HG02678 (cell line): ENCODE results near the gene PTPDC1.

ENCODE experiments used
- ATAC-seq: cut with Tn5 transposase; IDR thresholded peaks from one replicate; pipeline ENCODE4 v1.9.1; 2021; ENCODE audit warnings: mild to moderate bottlenecking, moderate library complexity; ENCODE audit not compliant: unreplicated experiment

PTPDC1 gene, protein sequence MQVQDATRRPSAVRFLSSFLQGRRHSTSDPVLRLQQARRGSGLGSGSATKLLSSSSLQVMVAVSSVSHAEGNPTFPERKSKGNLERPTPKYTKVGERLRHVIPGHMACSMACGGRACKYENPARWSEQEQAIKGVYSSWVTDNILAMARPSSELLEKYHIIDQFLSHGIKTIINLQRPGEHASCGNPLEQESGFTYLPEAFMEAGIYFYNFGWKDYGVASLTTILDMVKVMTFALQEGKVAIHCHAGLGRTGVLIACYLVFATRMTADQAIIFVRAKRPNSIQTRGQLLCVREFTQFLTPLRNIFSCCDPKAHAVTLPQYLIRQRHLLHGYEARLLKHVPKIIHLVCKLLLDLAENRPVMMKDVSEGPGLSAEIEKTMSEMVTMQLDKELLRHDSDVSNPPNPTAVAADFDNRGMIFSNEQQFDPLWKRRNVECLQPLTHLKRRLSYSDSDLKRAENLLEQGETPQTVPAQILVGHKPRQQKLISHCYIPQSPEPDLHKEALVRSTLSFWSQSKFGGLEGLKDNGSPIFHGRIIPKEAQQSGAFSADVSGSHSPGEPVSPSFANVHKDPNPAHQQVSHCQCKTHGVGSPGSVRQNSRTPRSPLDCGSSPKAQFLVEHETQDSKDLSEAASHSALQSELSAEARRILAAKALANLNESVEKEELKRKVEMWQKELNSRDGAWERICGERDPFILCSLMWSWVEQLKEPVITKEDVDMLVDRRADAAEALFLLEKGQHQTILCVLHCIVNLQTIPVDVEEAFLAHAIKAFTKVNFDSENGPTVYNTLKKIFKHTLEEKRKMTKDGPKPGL

DNA sequence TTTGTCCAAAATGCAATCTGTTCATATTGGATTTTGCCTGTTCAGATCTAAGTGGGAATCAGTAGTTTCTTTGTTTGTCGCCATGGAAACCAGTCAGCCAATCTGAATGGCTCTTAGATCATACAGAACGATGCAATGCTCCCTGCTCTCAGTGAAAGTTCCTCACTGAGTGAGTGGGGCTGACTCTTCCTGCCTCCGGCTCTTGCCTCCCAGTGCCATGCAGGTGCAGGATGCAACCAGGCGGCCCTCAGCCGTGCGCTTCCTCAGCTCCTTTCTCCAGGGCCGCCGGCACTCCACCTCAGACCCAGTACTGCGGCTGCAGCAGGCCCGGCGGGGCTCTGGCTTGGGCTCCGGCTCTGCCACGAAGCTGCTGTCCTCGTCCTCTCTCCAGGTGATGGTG lies at the start of gene PTPDC1:
PTPDC1 (plus strand) TSS at position 151 of the 400 bp plus-strand sequence; CDS start at position 218, 67 bp downstream.
- no peak for ATAC-seq

DNA sequence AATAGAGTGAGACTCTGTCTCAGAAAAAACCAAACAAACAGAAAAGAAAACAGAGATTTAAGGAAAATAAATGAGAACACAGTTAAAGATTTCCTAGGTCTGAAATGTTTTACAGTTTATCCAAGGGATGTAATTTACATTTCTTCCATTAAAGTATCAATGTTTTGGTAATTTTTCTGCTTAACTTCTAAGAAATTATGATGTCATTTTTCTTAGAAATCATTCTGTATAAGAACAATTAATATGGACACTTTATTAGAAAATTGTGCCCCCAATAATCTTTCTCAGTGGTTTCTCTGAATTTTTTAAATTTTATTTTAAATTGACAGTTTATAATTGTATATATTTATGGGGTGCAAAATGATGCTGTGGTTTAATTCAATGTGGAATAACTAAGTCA lies 49.8 kb upstream of the PTPDC1 start:
- ATAC-seq, result no peak

DNA sequence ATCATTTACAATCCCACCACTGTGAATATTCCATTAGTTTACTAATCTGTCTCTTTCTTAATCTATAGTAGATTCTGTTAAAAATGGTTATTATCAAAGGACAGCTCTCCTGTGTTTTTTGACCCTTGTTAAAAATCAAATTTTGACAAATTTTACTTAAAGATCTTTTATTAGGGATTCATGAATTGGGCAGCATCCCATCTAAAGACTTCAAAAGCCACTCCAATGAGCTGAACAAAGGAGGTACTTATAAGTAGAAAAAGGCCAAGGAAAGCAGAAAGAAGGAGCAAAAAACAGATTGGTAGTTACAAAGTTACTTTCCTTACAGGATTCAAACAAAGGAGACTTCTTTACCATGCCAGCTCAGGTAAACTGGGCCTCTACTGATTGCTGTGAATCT lies 44.5 kb upstream of the PTPDC1 start:
- no peak for ATAC-seq

DNA sequence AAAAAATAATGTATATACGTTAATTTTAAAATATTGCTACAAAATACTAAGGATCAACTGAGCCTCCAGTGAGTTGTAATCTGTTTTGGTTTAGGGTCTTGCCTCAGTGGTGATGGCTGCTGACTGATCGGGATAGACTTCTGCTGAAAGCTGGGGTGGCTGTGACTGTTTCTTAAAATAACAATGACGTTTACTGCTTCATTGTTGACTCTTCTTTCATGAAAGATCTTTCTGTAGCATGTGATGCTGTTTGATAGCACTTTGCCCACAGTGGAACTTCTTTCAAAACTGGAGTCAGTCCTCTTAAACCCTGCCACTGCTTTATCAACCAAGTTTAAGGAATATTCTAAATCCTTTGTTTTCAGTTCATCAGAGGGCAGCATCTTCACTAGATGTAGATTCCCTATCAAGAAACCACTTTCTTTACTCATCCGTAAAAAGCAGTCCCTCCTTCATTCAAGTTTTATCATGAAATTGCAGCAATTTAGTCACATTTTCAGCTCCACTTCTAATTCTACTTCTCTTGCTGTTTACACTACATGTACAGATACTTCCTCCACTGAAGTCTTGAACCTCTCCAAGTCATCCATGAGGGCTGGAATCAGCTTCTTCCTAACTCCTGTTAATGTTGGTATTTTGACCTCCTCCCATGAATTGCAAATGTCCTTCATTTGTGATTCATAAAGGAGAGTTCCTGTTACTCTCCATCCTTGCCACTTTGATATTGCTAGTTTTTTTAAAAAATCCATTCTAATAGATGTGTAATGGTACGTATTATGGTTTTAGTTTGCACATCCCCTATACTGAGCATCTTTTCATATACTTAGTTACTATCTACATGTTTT lies 41.5 kb upstream of the PTPDC1 start:
- no peak for ATAC-seq

DNA sequence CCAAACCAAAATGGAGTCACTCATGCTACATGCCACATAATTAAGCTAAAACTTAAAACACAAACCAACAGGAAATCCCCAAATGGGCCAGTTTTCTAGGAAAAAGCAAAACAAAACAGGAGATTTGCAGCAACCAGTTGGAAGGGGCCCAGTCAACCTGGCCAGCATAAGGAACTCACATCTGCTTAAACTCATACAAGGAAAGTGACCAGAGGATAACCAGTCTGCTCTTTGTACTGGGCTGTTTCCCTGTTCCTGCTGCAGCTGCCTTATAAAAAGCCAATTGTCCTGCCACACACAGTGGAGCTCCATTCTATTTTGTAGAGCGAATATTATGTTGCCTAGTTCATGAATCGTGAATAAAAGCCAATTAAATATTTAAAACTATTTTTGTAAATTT lies 29.5 kb upstream of the PTPDC1 start:
- no peak for ATAC-seq

DNA sequence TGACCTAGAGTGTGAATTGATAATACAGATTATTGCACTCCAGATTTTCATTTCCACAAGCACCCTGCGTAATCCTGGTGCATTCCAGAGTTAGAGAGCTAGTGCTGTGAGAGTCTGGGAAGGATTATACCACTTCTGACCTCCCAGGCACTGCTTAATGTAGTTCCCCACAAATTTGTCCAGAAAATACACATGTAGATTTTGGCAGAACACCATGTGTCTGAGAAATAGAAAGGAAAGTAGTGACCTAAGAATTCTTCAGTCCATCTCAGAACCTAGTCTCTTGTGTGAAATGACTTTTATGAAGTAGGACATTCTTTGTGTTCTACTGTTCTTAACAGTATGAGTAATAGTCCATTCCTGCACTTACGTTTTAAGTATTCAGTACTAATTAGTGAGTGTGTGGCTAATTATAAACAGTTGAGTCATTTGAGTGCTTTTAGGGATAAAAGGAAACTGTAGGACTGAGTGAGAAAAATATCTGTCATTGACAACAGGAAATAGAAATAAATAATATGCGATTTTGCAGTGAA lies 27.8 kb upstream of the PTPDC1 start:
- no peak for ATAC-seq

DNA sequence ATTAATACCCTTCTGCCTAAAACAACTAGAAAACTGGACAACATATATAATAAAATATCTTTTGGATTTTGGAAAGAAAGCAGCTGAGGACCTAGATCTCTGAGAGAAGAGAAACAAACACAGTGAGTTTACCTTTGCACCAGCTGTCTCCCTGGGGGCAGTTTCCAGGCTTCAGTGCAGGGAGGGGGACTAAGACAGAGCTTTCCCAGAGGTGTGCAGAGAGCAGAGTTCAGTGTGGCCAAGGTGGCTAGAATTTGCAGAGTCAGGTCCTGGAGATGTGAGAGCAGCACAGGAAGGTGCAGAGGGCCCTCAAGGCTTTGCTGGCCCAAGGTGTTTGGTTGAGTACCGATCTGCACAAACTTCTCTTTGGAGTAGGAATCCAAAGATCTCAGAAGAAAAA lies 26.3 kb upstream of the PTPDC1 start:
- no peak for ATAC-seq

DNA sequence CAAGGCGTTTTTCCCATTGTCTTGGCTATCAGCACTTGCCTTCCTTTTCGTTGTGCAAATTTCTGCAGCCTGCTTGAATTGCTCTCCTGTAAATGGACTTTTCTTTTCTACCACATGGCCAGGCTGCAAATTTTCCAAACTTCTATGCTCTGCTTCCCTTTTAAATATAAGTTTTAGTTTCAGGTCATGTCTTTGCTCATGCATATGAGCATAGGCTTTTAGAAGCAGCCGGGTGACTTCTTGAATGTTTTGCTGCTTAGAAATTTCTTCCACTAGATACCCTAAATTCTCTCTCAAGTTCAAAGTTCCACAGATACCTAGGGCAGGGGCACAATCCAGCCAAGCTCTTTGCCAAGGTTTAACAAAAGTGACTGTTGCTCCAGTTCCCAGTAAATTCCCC lies 22.4 kb upstream of the PTPDC1 start:
- no peak for ATAC-seq

DNA sequence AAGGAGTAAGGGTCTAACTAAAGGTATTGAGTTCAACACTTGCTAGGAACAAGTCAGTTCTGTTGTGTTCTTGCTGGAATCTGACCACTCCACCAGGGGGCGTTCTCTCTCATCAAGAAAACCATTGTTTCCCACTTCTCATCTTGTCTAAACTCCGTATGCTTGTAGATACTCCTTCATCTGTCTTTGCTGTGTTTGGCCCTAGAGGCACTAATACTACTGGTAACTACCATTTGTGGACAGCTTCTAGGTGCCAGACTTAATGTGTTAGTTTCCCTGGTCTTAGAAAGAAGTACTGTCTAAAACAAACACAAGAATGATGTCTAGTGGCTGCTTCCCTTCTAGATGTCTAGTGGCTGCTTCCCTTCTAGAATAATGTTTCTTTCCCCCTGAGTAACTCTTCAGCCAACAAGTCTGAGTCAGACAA lies 18.7 kb upstream of the PTPDC1 start:
- peak; percentile 49 for ATAC-seq

DNA sequence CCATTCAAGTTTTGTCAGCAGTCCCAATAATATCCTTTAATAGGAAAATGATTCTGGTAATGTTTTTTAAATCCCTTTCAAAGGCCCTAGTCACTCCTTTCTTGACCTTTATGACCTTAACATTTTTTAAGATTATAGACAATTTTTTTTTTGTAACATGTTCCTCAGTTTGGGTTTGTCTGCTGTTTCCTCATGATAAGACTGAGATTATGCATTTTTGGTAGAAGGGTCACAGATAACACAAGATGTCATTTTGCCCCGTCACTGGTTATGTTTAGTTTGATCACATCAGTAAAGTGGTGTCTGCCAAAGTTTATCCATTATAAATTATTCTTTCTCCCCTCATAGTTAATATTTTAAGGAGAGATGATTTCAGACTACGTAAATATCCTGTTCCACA lies 16.0 kb upstream of the PTPDC1 start:
- no peak for ATAC-seq

DNA sequence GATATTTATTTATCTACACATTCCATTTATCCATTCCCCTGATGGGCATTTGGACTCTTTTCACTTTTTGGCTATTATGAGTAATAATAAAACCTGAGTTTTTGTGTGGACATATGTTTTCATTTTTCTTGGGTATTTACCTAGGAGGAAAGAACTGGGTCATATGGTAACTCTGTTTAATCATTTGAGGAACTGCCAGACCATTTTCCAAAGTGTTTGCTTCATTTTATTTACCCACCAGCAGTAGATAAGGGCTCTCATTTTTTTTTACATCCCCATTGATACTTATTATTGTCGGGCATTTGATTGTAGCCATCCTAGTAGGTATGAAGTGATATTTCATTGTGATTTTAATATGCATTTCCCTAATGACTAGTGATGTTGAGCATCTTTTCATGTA lies 7.7 kb upstream of the PTPDC1 start:
- no peak for ATAC-seq

DNA sequence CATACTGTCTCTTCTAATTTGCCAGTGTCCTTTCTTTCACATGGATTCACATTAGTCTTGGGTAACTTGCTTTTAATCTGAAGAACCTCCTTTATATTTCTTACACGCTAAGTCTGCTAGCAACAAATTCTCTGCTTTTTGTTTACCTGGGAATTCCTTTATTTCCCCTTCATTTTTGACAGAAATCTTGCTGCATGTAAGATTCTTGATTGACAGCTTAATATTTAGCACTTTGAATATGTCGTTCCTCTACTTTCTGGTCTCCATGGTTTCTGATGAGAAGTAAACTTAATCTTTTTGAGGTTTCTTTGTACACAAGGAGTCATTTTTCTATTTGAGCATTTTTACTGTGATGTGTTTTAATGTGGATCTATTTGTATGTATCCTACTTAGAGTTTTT lies 6.2 kb upstream of the PTPDC1 start:
- ATAC-seq, result no peak

DNA sequence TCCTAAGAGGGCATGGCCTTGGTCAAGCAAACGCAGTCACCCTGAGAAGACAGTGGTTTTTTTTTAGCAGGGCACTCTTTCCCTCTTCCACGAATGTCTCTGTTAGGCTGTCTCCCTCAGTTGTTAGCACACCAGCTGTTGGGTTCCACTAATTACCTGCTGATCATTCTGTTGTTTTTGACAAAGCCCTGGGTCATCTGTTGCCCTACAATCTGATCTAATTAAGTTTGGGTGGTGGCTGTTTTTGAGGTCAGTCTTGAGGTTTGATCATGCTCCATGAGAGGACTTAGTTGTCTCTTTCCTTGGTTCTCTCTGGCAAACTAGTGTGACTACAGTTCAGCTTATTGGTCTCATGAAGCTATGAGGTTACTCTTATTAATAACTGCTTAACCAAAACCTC lies 5.0 kb upstream of the PTPDC1 start:
- ATAC-seq, result no peak

DNA sequence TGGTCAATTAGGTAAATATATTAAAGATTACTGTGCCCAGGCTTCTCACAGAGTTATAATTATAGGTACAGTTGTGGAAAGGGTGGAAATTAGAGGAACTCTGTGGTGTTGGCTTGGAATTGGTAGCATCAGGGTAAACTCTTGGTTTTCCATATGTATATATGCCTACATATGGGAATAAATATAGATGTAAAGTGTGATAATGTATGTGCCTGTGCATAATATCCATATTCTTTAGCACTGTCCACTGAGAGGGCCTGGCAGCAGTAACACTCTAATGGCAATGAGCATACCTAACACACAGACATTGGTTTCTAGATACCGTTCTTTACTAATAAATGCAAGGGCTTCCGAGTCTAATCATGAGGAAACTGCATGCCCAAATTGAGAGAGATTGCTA lies 4.0 kb upstream of the PTPDC1 start:
- no peak for ATAC-seq

DNA sequence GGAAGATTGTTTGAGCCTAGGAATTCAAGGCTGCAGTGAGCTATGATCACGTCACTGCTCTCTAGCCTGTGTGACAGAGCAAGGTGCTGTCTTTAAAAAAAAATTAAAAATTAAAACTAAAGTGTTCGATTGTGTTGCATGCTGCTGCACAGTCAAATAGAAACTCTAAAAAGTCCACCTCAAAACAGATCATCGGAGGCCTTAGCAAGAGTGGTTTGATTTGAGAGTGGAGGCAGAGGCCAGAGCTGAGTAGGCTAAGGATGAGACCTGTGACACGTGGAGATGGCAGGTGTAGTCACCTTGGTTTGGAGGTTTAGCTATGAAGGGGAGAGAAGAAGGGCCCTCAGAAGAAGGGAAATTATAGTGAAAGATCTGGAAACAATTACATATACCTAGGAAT lies 2.8 kb upstream of the PTPDC1 start:
- ATAC-seq, result no peak

DNA sequence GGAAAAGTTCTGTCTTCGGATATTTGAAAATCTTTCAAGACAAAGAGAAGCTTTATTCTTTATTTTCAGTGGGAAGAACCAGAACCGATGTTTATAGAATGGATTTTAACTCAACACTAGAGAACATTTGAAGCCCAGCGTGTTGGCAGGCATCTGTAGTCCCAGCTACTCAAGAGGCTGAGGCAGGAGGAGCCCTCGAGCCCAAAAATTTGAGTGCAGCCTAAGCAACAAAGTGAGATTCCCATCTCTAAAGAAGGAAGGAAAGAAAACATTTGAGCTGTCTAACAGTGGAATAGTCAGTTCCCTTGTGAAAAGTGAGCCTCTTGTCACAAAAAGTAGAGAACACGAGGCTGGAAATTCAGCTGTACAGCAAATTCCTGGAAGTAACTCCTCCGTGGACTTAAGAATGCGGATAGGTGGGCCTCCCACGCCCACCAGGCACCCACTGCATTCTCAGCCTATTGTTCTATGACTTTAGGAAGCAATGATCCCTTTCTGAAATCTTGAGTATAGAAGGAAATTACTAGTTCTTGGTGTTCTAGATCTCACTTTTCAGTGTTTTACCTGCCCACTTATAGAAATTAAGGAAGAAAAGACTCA lies 2.3 kb upstream of the PTPDC1 start:
- ATAC-seq, result no peak

DNA sequence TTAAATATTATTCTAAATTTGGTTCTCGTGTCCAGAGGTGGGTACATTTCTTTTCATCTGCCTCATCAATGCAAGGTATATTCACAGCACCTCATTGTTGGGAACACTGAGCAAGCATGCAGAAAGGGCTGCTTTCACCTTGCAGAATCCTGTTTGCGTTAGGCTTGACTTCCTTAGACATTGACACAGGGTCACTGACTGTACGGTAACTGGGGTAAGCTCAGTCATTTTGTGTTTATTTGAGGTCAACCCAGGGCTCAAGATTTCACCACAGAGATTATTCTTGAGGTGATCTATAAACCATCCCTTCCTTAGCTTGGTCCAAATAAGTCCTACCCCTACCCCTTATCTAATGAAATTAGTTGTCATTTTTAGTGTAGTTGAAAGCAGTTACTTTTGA lies 1.7 kb upstream of the PTPDC1 start:
- no peak for ATAC-seq

DNA sequence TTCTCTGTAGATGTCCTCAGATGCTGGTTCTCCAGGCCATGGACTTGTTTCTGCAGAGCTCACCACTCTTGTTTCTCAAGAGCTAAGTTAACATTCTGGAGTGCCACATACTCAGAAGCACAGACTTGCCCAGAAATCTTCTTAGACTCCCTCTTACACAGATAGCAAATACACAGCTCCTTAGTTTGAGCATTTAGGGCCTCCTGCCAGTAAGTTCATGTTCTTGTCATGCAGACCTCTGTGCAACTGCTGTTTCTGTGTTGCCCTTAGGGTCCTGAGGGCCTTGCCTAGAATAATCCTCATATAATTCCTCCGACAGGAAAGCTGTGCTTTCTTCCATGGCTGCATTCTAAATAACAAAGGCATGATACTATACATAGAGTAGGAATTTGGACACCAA lies 1.3 kb upstream of the PTPDC1 start:
- ATAC-seq, result no peak

DNA sequence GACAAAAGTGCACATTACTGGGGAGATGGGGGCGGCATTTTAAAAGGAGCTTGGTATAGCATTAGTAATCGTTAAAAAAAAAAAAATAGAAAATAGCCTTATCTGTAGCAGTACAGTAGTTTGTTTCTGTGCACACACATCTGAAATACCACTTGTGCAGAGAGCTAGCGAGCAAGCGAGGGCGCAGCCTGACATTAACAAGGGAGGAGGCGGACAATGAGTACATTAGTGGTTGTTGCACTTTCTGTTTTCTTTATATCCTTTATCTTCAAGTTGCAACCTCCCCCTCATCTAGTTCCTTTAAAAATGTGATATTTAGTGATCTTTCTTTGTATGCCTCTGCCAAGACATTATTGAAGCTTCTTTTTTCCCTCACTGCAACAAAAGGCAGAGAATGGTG lies 880 bp upstream of the PTPDC1 start:
- ATAC-seq, result no peak

DNA sequence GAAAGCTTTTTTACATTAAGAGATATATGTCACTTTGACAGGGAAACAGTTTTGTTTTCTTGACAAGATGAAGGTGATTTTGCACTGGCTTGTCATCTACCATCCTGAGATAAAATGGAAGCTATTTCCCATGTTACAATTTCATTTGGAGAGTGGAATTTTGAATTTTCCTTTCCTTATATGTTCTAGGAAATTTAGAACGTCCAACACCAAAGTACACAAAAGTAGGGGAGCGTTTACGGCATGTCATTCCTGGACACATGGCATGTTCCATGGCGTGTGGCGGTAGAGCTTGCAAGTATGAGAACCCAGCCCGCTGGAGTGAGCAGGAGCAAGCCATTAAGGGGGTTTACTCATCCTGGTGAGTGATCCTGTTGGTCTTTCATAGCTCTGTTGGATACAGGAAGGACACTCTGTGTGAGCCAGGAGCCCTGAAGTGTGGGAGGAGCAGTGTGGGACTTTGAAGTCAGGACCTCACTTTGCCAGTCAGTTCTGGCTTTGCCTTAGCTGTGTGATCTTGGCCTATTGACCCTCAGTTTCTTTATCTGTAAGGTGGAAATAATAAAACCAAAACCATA lies 887 bp downstream of the PTPDC1 start:
- no peak for ATAC-seq
